HepG2 (cell line): ENCODE measurements around the gene CCDC142. TPM values are rescaled to one million over a fixed set of nuclear protein-coding genes. Genes with fewer than 3 reads are reported as not detected.

ENCODE experiments used
- BCL6 ChIP-seq: IDR thresholded peaks from 2 replicates; pipeline ENCODE4 v1.6.1; 2016; ENCODE audit warnings: missing genetic modification reagents, missing compliant biosample characterization
- CREB1 ChIP-seq, 2 experiments: fragments of 450-650 bp in 1 of 2; IDR thresholded peaks; 2 replicates each; pipeline ENCODE4 v1.6.1; 2016 to 2017; ENCODE audit warnings: control low read depth in 1 of 2, mild to moderate bottlenecking in 1 of 2, missing compliant biosample characterization in 1 of 2, missing genetic modification characterization in 1 of 2
- KDM5B ChIP-seq: sonication (generic); formaldehyde crosslinking; IDR thresholded peaks from 2 replicates; pipeline ENCODE4 v1.4.0; 2020; ENCODE audit warnings: missing genetic modification reagents, mild to moderate bottlenecking, borderline replicate concordance
- LCORL ChIP-seq, 2 experiments: fragments of 450-650 bp in 1 of 2; sonication (generic) in 1 of 2; formaldehyde crosslinking in 1 of 2; IDR thresholded peaks; 2 replicates each; pipeline versions ENCODE4 v1.5.0 to v1.6.1; 2017 to 2020; ENCODE audit warnings: antibody characterized with exemption in 1 of 2, missing genetic modification reagents in 1 of 2
- MTA3 ChIP-seq: sonication (generic); formaldehyde crosslinking; IDR thresholded peaks from 2 replicates; pipeline ENCODE4 v1.4.0; 2020; ENCODE audit warnings: missing genetic modification reagents
- RBM39 ChIP-seq: fragments of 200-400 bp; formaldehyde crosslinking; IDR thresholded peaks from one replicate; pipeline ENCODE4 v1.6.1; 2018; ENCODE audit warnings: antibody characterized with exemption, mild to moderate bottlenecking, low read depth, low read length; ENCODE audit not compliant: poor library complexity, severe bottlenecking
- RFX5 ChIP-seq: IDR thresholded peaks from 2 replicates; pipeline ENCODE4 v1.6.1; 2011; ENCODE audit warnings: low read depth, low read length, improper control_type of control experiment
- RORA ChIP-seq: sonication (generic); formaldehyde crosslinking; IDR thresholded peaks from 2 replicates; pipeline ENCODE4 v1.5.0; 2020; ENCODE audit warnings: mild to moderate bottlenecking, missing genetic modification reagents, moderate library complexity
- TGIF2 ChIP-seq: IDR thresholded peaks from 2 replicates; pipeline ENCODE4 v1.6.1; 2016; ENCODE audit warnings: control low read depth, missing compliant biosample characterization
- ZBTB26 ChIP-seq: IDR thresholded peaks from 2 replicates; pipeline ENCODE4 v1.6.1; 2016; ENCODE audit warnings: missing compliant biosample characterization, missing genetic modification reagents, borderline replicate concordance
- ZFP1 ChIP-seq: IDR thresholded peaks from 2 replicates; pipeline ENCODE4 v1.6.1; 2016
- ZFP82 ChIP-seq: sonication (generic); formaldehyde crosslinking; IDR thresholded peaks from 2 replicates; pipeline ENCODE4 v1.5.1; 2020; ENCODE audit warnings: mild to moderate bottlenecking, missing genetic modification reagents, borderline replicate concordance
- ZNF138 ChIP-seq: sonication (generic); formaldehyde crosslinking; IDR thresholded peaks from 2 replicates; pipeline ENCODE4 v1.5.0; 2020; ENCODE audit warnings: mild to moderate bottlenecking, low read depth, missing genetic modification reagents
- ZNF329 ChIP-seq: sonication (generic); formaldehyde crosslinking; IDR thresholded peaks from 2 replicates; pipeline ENCODE4 v1.9.0; 2021; ENCODE audit warnings: low read depth, mild to moderate bottlenecking, missing genetic modification reagents
- ZNF720 ChIP-seq: sonication (generic); formaldehyde crosslinking; IDR thresholded peaks from 2 replicates; pipeline ENCODE4 v1.4.0; 2020; ENCODE audit warnings: missing genetic modification reagents
- polyA plus RNA-seq, 8 experiments: library from polyadenylated mRNA; depleted of rRNA in 3 of 8; stranded (reverse) in 7 of 8; unstranded in 1 of 8; fragments of >200 nt; fragmentation: Illumina TruSeq in 4 of 8; extraction: Trizol in 4 of 8; gene quantifications; 2 replicates each; pipeline versions ENCODE4 v1.2.1 to v1.2.3, GENCODE V29; 2011 to 2016; ENCODE audit warnings: low read depth in 4 of 8, missing spikeins in 1 of 8, mixed read lengths in 1 of 8; ENCODE audit not compliant: insufficient read depth in 1 of 8
- total RNA-seq, 5 experiments: library from RNA; depleted of rRNA; stranded (reverse); fragments of >200 nt; fragmentation: Illumina TruSeq; extraction: Trizol; gene quantifications; 2 replicates each; pipeline ENCODE4 v1.2.3, GENCODE V29; 2016; ENCODE audit warnings: low read depth in 1 of 5
- TF ChIP-seq, protein P1 (sequence below): sonication (generic); formaldehyde crosslinking; IDR thresholded peaks from 2 replicates; pipeline ENCODE4 v1.4.0; 2020; ENCODE audit warnings: missing genetic modification reagents
- TF ChIP-seq, protein P2 (sequence below), 2 experiments: fragments of 450-650 bp in 1 of 2; sonication (generic) in 1 of 2; formaldehyde crosslinking in 1 of 2; IDR thresholded peaks; 2 replicates each; pipeline versions ENCODE4 v1.6.1 to v1.8.0; 2016 to 2022; ENCODE audit warnings: antibody characterized with exemption in 1 of 2, mild to moderate bottlenecking in 1 of 2, missing genetic modification reagents in 1 of 2

CCDC142 gene
- total and polyA plus RNA-seq, 2 of the 13 experiments (the other 11 are each of a cell fraction or from before 2014, with no cell fraction given): 14.7 to 30.4 TPM

- TF ChIP-seq, protein P1, sequence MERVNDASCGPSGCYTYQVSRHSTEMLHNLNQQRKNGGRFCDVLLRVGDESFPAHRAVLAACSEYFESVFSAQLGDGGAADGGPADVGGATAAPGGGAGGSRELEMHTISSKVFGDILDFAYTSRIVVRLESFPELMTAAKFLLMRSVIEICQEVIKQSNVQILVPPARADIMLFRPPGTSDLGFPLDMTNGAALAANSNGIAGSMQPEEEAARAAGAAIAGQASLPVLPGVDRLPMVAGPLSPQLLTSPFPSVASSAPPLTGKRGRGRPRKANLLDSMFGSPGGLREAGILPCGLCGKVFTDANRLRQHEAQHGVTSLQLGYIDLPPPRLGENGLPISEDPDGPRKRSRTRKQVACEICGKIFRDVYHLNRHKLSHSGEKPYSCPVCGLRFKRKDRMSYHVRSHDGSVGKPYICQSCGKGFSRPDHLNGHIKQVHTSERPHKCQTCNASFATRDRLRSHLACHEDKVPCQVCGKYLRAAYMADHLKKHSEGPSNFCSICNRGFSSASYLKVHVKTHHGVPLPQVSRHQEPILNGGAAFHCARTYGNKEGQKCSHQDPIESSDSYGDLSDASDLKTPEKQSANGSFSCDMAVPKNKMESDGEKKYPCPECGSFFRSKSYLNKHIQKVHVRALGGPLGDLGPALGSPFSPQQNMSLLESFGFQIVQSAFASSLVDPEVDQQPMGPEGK (CRISPR knock-in tag): peak; percentile 83
- TF ChIP-seq ZBTB26 (CRISPR knock-in tag) (0 out of 2 replicates have a peak, but pooled peaks have one; percentile 26), KDM5B (CRISPR knock-in tag) (no peak), RBM39 (no peak), BCL6 (CRISPR knock-in tag) (no peak), TGIF2 (peak; percentile 13), MTA3 (CRISPR knock-in tag) (no peak), ZFP82 (CRISPR knock-in tag) (no peak), ZNF329 (CRISPR knock-in tag) (0 out of 2 replicates have a peak, but pooled peaks have one; percentile 13), CREB1 (IDR thresholded peaks at IDR 0.05) (no peak), CREB1 (CRISPR knock-in tag; IDR thresholded peaks at IDR 0.05) (no peak), RFX5 (no peak), ZNF138 (CRISPR knock-in tag) (no peak), ZNF720 (CRISPR knock-in tag) (no peak), ZFP1 (CRISPR knock-in tag) (peak; percentile 23; the same call in 1 of the 2 replicates), RORA (CRISPR knock-in tag) (no peak), LCORL (IDR thresholded peaks at IDR 0.05) (no peak), LCORL (CRISPR knock-in tag; IDR thresholded peaks at IDR 0.05) (no peak)
- TF ChIP-seq, protein P2, sequence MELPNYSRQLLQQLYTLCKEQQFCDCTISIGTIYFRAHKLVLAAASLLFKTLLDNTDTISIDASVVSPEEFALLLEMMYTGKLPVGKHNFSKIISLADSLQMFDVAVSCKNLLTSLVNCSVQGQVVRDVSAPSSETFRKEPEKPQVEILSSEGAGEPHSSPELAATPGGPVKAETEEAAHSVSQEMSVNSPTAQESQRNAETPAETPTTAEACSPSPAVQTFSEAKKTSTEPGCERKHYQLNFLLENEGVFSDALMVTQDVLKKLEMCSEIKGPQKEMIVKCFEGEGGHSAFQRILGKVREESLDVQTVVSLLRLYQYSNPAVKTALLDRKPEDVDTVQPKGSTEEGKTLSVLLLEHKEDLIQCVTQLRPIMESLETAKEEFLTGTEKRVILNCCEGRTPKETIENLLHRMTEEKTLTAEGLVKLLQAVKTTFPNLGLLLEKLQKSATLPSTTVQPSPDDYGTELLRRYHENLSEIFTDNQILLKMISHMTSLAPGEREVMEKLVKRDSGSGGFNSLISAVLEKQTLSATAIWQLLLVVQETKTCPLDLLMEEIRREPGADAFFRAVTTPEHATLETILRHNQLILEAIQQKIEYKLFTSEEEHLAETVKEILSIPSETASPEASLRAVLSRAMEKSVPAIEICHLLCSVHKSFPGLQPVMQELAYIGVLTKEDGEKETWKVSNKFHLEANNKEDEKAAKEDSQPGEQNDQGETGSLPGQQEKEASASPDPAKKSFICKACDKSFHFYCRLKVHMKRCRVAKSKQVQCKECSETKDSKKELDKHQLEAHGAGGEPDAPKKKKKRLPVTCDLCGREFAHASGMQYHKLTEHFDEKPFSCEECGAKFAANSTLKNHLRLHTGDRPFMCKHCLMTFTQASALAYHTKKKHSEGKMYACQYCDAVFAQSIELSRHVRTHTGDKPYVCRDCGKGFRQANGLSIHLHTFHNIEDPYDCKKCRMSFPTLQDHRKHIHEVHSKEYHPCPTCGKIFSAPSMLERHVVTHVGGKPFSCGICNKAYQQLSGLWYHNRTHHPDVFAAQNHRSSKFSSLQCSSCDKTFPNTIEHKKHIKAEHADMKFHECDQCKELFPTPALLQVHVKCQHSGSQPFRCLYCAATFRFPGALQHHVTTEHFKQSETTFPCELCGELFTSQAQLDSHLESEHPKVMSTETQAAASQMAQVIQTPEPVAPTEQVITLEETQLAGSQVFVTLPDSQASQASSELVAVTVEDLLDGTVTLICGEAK (IDR thresholded peaks at IDR 0.05): no peak
- TF ChIP-seq, protein P2 (CRISPR knock-in tag; IDR thresholded peaks at IDR 0.05): no peak; the same call in 1 of the 2 replicates
Measured at GRCh38 chr2:74439803-74440377, 42.9 kb downstream of the CCDC142 start (continued).
